HG03575 (cell line): ENCODE measurements around the gene CD274.
"Not testable (repeated sequence)": the region's sequence is repeated elsewhere in the genome, so short reads cannot be mapped to it uniquely, and the experiment has no call there.

ENCODE experiments used
- ATAC-seq: cut with Tn5 transposase; IDR thresholded peaks from one replicate; pipeline ENCODE4 v1.9.1; 2021; ENCODE audit not compliant: unreplicated experiment, insufficient number of reproducible peaks, low FRiP score; ENCODE audit errors: extremely low read depth

The CD274 gene

DNA sequence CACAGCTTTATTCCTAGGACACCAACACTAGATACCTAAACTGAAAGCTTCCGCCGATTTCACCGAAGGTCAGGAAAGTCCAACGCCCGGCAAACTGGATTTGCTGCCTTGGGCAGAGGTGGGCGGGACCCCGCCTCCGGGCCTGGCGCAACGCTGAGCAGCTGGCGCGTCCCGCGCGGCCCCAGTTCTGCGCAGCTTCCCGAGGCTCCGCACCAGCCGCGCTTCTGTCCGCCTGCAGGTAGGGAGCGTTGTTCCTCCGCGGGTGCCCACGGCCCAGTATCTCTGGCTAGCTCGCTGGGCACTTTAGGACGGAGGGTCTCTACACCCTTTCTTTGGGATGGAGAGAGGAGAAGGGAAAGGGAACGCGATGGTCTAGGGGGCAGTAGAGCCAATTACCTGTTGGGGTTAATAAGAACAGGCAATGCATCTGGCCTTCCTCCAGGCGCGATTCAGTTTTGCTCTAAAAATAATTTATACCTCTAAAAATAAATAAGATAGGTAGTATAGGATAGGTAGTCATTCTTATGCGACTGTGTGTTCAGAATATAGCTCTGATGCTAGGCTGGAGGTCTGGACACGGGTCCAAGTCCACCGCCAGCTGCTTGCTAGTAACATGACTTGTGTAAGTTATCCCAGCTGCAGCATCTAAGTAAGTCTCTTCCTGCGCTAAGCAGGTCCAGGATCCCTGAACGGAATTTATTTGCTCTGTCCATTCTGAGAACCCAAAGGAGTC is at the start of gene CD274:
Gene CD274, plus strand, starts transcription at position 184 of the 733 bp plus-strand sequence. CDS start 5,572 bp downstream, outside the sequence.
- ATAC-seq, result no peak

GRCh38 chr9:5402217-5402616 is 48.1 kb upstream of the CD274 start:
- ATAC-seq, result no peak

GRCh38 chr9:5408596-5408995 is 41.7 kb upstream of the CD274 start:
- ATAC-seq, result no peak

GRCh38 chr9:5416953-5417352 is 33.4 kb upstream of the CD274 start:
- ATAC-seq, result no peak

DNA sequence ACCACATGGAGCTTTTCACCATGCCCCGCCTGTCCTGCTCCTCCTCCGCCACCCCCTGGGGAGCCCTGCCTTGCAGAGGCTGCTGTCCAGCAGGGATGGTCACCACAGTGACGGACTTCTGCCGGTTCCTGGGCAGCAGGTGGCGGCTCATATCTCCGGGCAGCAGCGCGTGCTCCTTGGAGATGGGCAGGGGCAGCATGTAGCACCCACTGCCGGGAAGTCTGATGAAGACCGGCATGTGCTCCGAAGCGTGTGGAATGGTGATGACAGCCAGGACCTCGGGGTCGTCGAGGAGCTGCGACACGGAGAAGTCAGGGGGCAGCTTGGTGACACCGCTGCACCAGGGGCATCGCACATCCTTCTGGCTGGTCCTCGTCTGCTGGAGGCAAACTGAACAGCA is 31.9 kb upstream of the CD274 start:
- ATAC-seq, result no peak

GRCh38 chr9:5419987-5420386 is 30.4 kb upstream of the CD274 start:
- ATAC-seq, result no peak

- no peak for ATAC-seq
These were observed 29.2 kb upstream of the CD274 start for GRCh38 chr9:5421163-5421562.

DNA sequence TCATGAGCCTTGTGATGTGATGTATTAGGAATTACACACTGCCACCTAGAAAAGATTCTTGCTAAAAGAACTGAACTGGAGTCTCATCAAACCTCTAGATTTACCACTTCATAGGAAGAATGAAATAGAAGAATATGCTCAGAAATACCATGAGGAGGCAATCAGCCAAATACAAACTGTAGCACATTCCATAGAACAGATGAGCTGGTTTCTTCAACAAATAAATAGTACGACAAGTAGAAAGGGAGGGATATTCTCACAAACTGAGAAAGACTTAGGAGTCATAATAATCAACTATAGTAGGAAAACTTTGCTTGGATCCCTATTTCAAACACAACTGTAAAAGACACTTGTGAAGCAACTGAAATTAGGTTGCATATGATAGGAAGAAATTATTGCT is 28.1 kb upstream of the CD274 start:
- ATAC-seq, result no peak

- ATAC-seq, result no peak
These were observed 25.2 kb upstream of the CD274 start for GRCh38 chr9:5425006-5425628.

DNA sequence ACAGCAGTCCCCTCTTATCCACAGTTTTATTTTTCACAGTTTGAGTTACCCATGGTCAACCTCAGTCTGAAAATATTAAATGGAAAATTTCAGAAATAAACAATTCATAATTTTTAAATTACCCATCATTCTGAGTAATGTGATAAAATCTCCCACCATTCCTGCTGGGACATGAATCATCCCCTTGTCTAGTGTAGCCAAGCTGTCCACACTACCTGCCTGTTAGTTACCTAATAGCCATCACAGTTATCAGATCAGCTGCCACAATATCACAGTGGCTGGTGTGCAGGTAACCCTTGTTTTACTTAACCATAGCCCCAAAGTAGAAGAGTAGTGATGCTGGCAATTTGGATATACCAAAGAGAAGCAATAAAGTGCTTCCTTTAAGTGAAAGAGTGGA is 23.3 kb upstream of the CD274 start:
- ATAC-seq, result no peak

- ATAC-seq, result no peak
These were observed 22.2 kb upstream of the CD274 start for GRCh38 chr9:5428172-5428571.

DNA sequence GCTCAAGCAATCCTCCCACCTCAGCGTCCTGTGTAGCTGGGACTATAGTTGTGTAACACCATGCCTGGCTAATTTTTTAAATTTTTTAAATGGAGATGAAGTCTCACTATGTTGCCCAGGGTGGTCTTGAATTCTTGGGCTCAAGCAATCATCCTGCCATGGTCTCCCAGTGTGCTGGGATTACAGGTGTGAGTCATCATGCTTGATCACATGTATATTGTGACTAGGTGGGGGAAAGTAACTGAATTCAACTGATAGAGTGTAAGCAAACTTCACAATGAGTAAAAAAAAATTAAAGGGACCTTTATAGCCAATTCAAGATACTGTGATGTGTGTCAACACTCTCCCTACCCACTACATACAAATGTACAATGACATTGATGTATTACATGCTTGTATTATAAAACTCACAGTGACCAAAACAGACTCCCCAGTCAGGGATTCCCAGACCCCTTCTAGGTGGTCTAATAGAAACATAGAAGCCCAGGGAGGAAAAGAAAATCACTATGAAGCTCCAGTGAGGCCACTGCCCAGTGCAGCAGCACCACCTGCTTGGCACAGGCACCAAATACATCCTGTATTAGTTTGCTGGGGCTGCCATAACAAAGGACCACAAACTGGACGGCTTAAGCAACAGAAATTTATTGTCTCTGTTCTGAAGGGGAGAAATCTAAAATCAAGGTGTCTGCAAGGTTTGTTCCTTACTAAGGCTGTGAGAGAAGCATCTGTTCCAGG is 21.4 kb upstream of the CD274 start:
- ATAC-seq, result no peak

GRCh38 chr9:5429873-5430564 is 20.3 kb upstream of the CD274 start:
- no peak for ATAC-seq

DNA sequence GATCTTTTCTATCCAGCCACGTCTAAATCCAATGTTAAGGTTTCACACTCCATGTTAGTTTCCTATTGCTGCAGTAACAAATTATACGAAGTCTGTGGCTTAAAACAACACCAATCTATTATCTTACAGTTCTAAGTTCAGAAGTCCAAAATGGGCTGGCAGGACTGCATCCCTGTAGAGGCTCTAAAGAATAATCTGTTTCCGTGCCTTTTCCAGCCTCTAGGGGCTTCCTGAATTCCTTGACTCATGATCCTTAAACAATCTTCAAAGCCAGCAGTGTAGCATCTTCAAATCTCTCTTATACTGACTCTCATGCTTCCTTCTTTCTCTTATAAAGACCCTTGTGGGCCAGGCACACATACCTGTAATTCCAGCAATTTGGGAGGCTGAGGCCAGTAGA is 19.4 kb upstream of the CD274 start:
- no peak for ATAC-seq

DNA sequence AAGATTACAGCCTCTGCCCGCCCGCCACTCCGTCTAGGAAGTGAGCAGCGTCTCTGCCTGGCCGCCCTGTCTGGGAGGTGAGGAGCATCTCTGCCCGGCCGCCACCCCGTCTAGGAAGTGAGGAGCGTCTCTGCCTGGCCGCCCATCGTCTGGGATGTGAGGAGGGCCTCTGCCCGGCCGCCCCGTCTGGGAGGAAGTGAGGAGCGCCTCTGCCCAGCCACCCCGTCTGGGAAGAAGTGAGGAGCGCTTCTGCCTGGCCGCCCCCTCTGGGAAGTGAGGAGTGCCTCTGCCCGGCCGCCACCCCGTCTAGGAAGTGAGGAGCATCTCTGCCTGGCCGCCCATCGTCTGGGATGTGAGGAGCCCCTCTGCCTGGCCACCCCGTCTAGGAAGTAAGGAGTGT is 17.5 kb upstream of the CD274 start:
- ATAC-seq, result not testable (repeated sequence)

- ATAC-seq, result not testable (repeated sequence)
These were observed 17.0 kb upstream of the CD274 start for GRCh38 chr9:5433328-5433727.

DNA sequence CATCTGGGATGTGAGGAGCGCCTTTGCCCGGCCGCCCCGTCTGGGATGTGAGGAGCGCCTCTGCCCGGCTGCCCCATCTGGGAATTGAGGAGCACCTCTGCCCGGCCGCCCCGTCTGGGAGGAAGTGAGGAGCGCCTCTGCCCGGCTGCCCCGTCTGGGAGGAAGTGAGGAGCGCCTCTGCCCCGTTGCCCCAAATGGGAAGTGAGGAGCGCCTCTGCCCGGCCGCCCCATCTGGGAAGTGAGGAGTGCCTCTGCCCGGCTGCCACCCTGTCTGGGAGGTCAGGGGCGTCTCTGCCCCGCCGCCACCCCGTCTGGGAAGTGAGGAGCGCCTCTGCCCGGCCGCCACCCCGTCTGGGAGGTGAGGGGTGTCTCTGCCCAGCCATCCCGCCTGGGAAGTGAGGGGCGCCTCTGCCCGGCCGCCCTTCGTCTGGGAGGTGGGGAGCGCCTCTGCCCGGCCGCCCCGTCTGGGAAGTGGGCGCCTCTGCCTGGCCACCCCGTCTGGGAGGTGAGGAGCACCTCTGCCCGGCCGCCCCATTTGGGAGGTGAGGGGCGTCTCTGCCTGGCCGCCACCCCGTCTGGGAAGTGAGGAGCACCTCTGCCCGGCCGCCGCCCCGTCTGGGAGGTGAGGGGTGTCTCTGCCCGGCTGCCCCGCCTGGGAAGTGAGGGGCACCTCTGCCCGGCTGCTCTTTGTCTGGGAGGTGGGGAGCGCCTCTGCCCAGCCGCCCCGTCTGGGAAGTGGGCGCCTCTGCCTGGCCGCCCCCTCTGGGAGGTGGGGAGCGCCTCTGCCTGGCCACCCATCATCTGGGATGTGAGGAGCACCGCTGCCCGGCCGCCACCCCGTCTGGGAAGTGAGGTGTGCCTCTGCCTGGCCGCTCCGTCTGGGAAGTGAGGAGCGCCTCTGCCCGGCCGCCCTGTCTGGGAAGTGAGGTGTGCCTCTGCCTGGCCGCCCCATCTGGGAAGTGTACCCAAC is 16.2 kb upstream of the CD274 start:
- ATAC-seq, result not testable (repeated sequence)

DNA sequence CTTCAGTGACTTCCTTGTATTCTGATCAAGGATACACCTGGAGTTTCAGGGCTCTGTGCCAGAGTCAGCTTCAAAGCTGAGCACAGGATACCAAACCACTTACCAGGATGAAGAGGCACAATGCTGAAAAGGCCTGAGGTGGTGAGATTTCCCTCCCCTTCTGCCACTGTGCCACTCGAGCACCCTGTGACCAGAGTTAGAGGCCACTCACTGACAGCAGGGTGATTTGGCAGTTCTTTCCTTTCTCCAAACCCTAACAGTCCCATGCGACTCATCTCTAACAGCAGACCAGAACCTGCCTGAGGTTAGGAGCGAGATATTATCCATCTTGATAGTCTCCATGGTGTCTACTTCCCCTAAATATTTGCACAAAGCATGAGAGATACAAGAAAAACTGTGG is 14.4 kb upstream of the CD274 start:
- no peak for ATAC-seq
